COLO829 (cell line): ENCODE results near the gene HDAC6.
"Not testable (repeated sequence)": the region's sequence is repeated elsewhere in the genome, so short reads cannot be mapped to it uniquely, and the experiment has no call there.

Source experiments
- DNase-seq: peaks from one replicate; pipeline ENCODE4 v3.0.0; 2012; ENCODE audit warnings: low spot score

Gene HDAC6

GRCh38 chrX:48789366-48790220 is 12.3 kb upstream of the HDAC6 start:
- DNase-seq, result no peak

- no peak for DNase-seq
Observed at GRCh38 chrX:48790477-48790876, 11.4 kb upstream of the HDAC6 start.

GRCh38 chrX:48791063-48791820 is 10.6 kb upstream of the HDAC6 start:
- DNase-seq, result no peak

- DNase-seq, result no peak
Observed at GRCh38 chrX:48792219-48792618, 9.6 kb upstream of the HDAC6 start.

GRCh38 chrX:48793935-48794334 is 7.9 kb upstream of the HDAC6 start:
- DNase-seq, result no peak

- DNase-seq, result no peak
Observed at GRCh38 chrX:48794340-48794910, 7.4 kb upstream of the HDAC6 start.

GRCh38 chrX:48794911-48795515 is 6.9 kb upstream of the HDAC6 start:
- DNase-seq, result no peak

- DNase-seq, result no peak
Observed at GRCh38 chrX:48798318-48798717, 3.5 kb upstream of the HDAC6 start.

GRCh38 chrX:48800574-48801279 is 1.1 kb upstream of the HDAC6 start:
- no peak for DNase-seq

- peak; percentile 85 for DNase-seq
Observed at GRCh38 chrX:48802089-48802904, 430 bp downstream of the HDAC6 start.

GRCh38 chrX:48802905-48803200 is 986 bp downstream of the HDAC6 start:
- DNase-seq, result no peak

GRCh38 chrX:48806081-48806480 is 4.2 kb downstream of the HDAC6 start:
- no peak for DNase-seq

GRCh38 chrX:48813644-48814043 is 11.8 kb downstream of the HDAC6 start:
- DNase-seq, result no peak

GRCh38 chrX:48814722-48815121 is 12.9 kb downstream of the HDAC6 start:
- no peak for DNase-seq

- DNase-seq, result no peak
Observed at GRCh38 chrX:48815266-48815665, 13.4 kb downstream of the HDAC6 start.

GRCh38 chrX:48816014-48816810 is 14.3 kb downstream of the HDAC6 start:
- no peak for DNase-seq

- no peak for DNase-seq
Observed at GRCh38 chrX:48818098-48818497, 16.2 kb downstream of the HDAC6 start.

GRCh38 chrX:48818866-48819265 is 17.0 kb downstream of the HDAC6 start:
- DNase-seq, result no peak

GRCh38 chrX:48819394-48819793 is 17.5 kb downstream of the HDAC6 start:
- not testable (repeated sequence) for DNase-seq

GRCh38 chrX:48823053-48823452 is 21.2 kb downstream of the HDAC6 start:
- DNase-seq, result no peak
